Measurements from ENCODE around the gene PPP3CA. TPM values are rescaled to one million over a fixed set of nuclear protein-coding genes. Genes with fewer than 3 reads are reported as not detected.

PPP3CA gene
- total RNA-seq, 1 experiment from 2014 or later = 40.2 TPM

DNA sequence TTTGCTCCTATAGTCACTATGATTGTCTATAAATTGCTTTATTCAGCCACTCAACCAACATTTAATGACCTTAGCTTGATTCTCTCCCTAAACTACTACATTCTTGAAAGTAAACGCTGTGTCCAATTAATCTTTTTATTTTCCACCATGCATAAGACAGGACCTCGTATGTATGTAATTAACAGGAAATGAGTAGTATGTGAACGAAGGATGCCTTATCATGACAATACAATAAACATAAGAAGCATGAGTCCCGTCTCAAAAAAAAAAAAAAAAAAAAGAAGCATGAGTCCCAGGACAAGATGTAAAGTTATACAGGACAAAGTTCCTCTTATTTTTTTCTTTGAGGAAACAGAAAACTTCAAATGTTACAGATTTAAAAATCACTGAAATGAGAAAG is 92.5 kb downstream of the PPP3CA start:
- H3K9me3 ChIP-seq (ENCODE audit: insufficient read depth, low read depth) = no peaks in the 10 kb centered on the region
- no peak for DNase-seq
- TF ChIP-seq, protein P1, sequence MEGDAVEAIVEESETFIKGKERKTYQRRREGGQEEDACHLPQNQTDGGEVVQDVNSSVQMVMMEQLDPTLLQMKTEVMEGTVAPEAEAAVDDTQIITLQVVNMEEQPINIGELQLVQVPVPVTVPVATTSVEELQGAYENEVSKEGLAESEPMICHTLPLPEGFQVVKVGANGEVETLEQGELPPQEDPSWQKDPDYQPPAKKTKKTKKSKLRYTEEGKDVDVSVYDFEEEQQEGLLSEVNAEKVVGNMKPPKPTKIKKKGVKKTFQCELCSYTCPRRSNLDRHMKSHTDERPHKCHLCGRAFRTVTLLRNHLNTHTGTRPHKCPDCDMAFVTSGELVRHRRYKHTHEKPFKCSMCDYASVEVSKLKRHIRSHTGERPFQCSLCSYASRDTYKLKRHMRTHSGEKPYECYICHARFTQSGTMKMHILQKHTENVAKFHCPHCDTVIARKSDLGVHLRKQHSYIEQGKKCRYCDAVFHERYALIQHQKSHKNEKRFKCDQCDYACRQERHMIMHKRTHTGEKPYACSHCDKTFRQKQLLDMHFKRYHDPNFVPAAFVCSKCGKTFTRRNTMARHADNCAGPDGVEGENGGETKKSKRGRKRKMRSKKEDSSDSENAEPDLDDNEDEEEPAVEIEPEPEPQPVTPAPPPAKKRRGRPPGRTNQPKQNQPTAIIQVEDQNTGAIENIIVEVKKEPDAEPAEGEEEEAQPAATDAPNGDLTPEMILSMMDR (conservative IDR thresholded peaks at IDR 0.05) = no peak
- no peak overlapping the region for H3K27ac ChIP-seq
- no peaks in the 10 kb centered on the region for H3K27me3 ChIP-seq (ENCODE audit: insufficient read depth, low read depth)
- intact Hi-C loops (cut with micrococcal nuclease; ENCODE audit: unreplicated experiment) = no loop called here
- H2AFZ ChIP-seq = no peak overlapping the region
- CTCF ChIA-PET = no interaction called here
- H3K4me3 ChIP-seq = no peak overlapping the region
- no peaks in the 10 kb centered on the region for H4K20me1 ChIP-seq (ENCODE audit: insufficient read depth)
- no peaks in the 10 kb centered on the region for H3K79me2 ChIP-seq (ENCODE audit: low read depth)
- no TSS peak for BruUV-seq (replicated peaks)
- H3K9me2 ChIP-seq (ENCODE audit: insufficient read depth) = no peaks in the 10 kb centered on the region
- H3F3A ChIP-seq (ENCODE audit: insufficient read depth, low read depth) = no peaks in the 10 kb centered on the region
- H3K4me1 ChIP-seq (replicated peaks; ENCODE audit: insufficient read depth) = no peaks in the 10 kb centered on the region
- POLR2A ChIA-PET (ENCODE audit: unreplicated experiment) = no interaction called here
- H3K36me3 ChIP-seq (ENCODE audit: low read depth) = no peaks in the 10 kb centered on the region
- no peak overlapping the region for H3K4me2 ChIP-seq

GRCh38 chr4:101253121-101253520 is 94.2 kb downstream of the PPP3CA start:
- H3K27me3 ChIP-seq (ENCODE audit: insufficient read depth, low read depth) = no peaks in the 10 kb centered on the region
- no peak overlapping the region for H2AFZ ChIP-seq
- BruUV-seq (replicated peaks) = no TSS peak
- intact Hi-C loops (cut with micrococcal nuclease; ENCODE audit: unreplicated experiment) = no loop called here
- no peaks in the 10 kb centered on the region for H3K36me3 ChIP-seq (ENCODE audit: low read depth)
- no peak overlapping the region for H3K4me3 ChIP-seq
- DNase-seq = no peak
- H3K9me3 ChIP-seq (ENCODE audit: insufficient read depth, low read depth) = no peaks in the 10 kb centered on the region
- no peak overlapping the region for H3K27ac ChIP-seq
- H3K4me1 ChIP-seq (replicated peaks; ENCODE audit: insufficient read depth) = no peaks in the 10 kb centered on the region
- POLR2A ChIA-PET (ENCODE audit: unreplicated experiment) = no interaction called here
- H3K9me2 ChIP-seq (ENCODE audit: insufficient read depth) = no peaks in the 10 kb centered on the region
- H3K79me2 ChIP-seq (ENCODE audit: low read depth) = no peaks in the 10 kb centered on the region
- no peaks in the 10 kb centered on the region for H3F3A ChIP-seq (ENCODE audit: insufficient read depth, low read depth)
- no peak for TF ChIP-seq EZH2 (IDR thresholded peaks at IDR 0.05; ENCODE audit: low read depth)
- TF ChIP-seq, protein P1 (conservative IDR thresholded peaks at IDR 0.05) = no peak
- no peaks in the 10 kb centered on the region for H4K20me1 ChIP-seq (ENCODE audit: insufficient read depth)
- CTCF ChIA-PET = no interaction called here
- no peak overlapping the region for H3K4me2 ChIP-seq

DNA sequence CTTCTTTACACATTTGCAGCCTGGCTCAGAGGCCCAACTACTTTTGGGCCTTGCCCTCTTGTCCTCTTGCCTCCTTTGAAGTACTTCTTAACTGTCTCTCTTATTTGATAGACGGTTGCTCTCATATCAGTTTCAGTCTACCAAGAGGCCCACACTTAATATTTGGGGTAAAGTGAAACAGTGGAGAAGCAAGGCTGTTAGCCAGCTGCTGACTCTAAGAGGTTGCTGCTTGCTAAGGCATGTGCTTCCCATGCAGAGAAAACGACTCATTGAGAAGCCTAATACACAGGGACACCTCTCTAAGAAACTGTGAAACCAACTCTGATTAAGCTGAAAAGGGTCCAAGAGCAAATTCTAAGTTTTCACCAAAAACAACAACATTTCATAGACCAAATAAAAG is 94.6 kb downstream of the PPP3CA start:
- BruUV-seq (replicated peaks) = no TSS peak
- H3K9me2 ChIP-seq (ENCODE audit: insufficient read depth) = no peaks in the 10 kb centered on the region
- CTCF ChIA-PET = no interaction called here
- TF ChIP-seq, protein P1 (conservative IDR thresholded peaks at IDR 0.05) = no peak
- TF ChIP-seq EZH2 (IDR thresholded peaks at IDR 0.05; ENCODE audit: low read depth) = no peak
- H3K4me1 ChIP-seq (replicated peaks; ENCODE audit: insufficient read depth) = no peaks in the 10 kb centered on the region
- no peak overlapping the region for H3K27ac ChIP-seq
- no peaks in the 10 kb centered on the region for H3K27me3 ChIP-seq (ENCODE audit: insufficient read depth, low read depth)
- H3K36me3 ChIP-seq (ENCODE audit: low read depth) = no peaks in the 10 kb centered on the region
- no peak overlapping the region for H3K4me2 ChIP-seq
- H3K79me2 ChIP-seq (ENCODE audit: low read depth) = no peaks in the 10 kb centered on the region
- POLR2A ChIA-PET (ENCODE audit: unreplicated experiment) = no interaction called here
- DNase-seq = no peak
- no peak overlapping the region for H2AFZ ChIP-seq
- no peak overlapping the region for H3K4me3 ChIP-seq
- no peaks in the 10 kb centered on the region for H3F3A ChIP-seq (ENCODE audit: insufficient read depth, low read depth)
- no peaks in the 10 kb centered on the region for H4K20me1 ChIP-seq (ENCODE audit: insufficient read depth)
- intact Hi-C loops (cut with micrococcal nuclease; ENCODE audit: unreplicated experiment) = no loop called here
- H3K9me3 ChIP-seq (ENCODE audit: insufficient read depth, low read depth) = no peaks in the 10 kb centered on the region
